Measurements from ENCODE around the gene C1orf198.

GRCh38 chr1:230807561-230808280 is 60.6 kb downstream of the C1orf198 start:
- TF ChIP-seq CTCF (IDR thresholded peaks at IDR 0.05) = no peak
- no peak for TF ChIP-seq POLR2A (IDR thresholded peaks at IDR 0.05)

Measured in thyroid gland (tissue), 4 donors.